GM18526 (cell line): Measurements from ENCODE around the gene CD151.

ENCODE experiments used
- POLR2A ChIP-seq: IDR thresholded peaks from 3 replicates; pipeline ENCODE4 v1.6.1; 2011; ENCODE audit not compliant: insufficient read length; ENCODE audit errors: extremely low read depth

The CD151 gene

DNA sequence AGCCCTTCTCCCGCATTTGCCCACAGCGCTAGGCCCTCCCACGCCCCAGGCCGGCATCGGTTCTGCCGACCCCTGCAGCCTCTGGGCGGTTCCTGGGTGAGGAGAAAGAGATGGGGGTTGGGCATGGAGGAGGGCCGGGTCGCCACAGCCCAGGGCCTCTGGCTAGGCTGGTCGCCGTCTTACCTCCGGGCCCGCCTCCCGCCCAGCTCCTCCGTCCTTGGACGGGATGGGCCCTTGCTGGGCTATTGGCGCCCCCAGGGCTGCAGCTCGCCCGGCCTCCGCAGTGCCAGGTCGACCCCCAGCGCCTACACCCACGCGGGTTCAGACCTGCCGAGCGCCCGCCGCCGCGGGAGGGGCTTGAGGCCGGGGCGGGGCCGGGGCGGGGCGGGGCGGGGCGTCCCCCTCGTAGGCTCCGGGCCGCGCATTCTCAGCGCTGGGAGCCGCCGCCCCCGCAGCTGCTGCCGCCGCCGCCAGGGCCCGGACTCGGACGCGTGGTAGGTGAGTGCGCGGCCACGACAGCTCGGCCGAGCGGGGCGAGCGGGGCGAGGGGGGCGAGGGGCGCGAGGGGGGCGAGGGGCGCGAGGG lies at the start of gene CD151:
Gene CD151 (plus strand): TSS at position 424 of the 585 bp plus-strand sequence. CDS start 3,118 bp downstream, outside the sequence.
- peak; percentile 21 for TF ChIP-seq POLR2A

DNA sequence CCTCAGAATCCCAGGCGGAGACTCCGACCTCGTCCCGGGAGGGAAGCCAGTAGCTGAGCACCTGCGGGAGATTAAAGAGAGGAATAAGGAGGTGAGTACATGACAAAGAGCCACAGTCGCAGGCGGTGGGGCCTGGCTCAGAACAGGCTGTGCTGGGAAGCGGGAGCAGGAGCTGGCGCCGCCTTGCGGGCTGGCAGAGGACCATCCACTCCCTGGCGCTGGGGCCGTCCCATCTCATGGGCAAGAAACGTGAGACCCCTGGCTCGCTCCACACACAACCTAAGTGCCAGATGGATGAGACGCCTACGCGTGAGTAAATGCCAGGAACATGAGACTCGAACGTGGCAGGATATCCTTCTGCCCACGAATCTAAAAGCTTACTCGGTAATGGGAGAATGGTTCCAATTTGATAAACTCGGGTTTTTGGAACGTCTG lies 49.2 kb upstream of the CD151 start:
- TF ChIP-seq POLR2A: no peak

DNA sequence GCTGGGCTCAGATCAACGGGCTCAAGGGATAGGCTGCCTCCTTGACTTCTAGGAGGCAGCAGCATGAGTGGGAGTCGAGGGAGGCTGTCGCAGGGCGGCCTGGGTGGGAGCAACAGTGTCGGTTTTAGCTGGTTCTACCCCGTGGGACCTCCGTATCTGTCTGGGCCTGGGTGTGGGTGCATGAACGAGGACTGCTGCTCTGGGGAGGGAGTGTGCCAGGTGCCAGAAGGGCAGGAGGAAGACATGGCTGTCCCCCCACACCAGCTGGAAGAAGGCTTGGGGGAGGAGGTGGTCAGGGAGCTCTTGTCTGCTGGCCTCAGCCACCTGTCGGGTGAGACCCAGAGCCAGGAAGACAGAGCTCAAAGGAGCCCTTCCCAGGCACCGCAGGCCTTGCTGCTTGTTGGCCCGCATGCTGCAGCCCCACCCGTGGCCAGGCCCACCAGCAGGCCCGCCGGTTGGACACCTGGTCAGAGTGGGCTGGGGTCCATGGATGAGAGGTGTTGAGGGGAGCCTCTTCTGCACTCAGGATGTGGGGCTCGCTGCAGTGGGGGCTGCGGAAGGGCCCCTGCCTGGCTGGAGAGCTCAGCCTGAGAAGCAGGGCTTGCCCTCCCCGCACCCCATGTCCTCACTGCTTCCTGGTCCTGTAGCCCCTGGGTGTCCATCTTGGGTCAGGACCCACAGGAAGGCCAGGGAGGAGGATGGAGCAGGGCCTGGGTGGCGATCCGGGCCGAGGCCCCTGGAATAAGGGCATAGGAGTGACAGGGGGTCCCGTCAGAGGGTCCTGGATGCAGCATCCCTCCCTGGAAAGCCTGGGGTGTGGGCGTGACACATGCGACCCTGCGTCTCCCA lies 46.3 kb upstream of the CD151 start:
- no peak for TF ChIP-seq POLR2A

DNA sequence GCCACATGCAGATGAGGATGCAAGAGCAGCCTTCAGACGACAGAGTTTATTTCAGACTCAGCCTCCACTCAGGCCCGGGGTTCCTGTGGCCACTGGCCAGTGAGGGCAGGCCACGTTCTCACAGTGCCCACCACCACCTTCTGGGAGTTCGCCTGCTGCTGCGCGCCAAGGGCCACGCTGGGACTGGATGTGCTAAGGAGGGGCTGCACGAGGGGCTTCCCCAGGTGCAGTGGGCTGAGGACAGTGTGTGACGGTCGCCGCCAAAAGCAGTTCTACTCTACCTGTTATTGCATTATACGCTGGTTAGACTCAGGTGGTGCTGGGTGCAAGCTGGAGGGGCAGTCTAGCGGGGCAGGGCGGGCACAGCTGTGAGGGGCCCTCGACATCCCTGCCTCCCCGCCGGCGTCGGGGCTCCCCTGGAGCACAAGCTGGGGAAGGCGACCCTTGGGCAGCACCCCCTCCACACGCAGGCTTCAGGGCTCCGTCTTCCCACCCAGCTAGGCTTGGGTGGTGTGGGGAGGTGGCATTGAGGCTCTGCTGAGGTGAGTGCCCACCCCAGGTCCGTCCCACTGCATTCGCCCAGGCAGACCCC lies 45.6 kb upstream of the CD151 start:
- no peak for TF ChIP-seq POLR2A

DNA sequence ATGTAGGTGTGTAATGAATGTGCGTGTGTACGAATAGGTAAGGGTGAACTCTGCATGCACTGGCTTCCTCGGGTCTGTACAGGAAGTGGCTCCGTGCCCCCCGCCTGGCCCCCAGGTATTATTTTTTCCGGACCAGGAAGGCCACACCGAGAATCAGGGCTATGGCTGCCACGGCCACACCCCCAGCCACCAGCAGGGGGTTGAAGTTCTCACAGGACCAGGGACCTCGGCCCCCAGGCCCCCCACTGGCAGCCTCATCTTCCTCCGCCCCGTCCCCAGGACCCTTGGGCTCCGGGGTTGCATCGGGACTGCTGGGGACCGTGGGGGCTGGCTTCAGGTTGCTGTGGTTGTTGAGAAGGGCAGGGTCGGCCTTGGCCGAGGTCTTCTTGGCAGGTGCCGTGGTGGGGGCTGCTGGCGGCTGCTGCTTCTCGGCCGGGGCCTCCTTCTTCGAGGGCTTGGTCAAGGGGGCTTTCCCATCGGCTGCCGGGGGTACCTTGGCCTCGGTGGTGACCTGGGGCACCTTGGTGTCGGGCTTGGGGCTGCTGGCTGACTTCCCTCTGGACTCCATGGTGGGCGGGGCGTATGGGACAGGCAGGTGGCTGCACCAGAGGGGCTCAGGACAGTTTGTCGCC lies 44.6 kb upstream of the CD151 start:
- no peak for TF ChIP-seq POLR2A

DNA sequence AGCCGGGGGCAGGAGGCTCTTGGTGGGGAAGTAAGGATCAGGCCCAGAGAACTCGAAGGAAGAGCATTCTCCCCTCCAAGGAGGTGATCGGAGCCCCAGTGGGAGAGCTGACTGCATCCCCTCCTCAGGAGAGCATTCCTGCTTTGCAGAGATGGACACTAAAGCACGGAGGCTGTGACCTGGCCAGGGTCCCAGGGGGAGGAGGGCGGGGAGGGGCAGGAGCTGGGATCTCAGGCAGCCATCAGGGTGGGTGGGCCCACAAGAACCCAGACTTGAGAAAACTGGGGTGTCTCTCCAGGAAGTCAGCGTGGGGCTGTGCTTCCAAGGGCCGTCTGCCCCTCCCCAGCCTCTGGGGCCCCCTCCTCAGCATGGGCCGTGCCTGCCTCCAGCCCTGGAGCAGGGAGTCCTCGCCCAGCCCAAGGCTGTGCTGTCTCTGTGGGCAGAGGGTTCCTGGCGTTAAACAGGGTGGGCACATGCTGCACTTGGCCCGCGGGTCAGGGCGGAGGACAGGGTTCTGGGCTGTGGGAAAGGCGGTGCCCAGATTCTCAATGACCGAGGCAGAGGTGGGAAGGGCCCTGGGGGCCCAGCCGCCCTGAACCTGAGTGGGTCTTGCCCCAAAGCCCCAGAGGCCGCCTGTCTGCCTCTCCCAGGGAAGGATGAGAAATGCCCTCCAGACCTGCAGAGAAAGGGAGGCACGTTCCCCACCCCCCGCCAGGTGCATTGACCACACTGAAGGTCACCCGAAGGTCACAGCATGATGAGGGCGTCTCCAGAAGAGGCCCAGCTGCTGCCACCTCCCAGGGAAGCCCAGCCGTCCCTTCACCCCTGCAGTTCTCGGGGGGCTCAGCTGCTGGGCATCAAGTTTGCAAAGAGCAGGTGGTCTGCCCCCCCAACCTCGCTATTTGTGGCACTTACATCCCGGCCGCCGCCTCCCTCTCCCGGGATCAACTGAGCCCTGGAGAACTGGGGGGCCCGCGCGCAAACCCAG lies 43.5 kb upstream of the CD151 start:
- TF ChIP-seq POLR2A: no peak

DNA sequence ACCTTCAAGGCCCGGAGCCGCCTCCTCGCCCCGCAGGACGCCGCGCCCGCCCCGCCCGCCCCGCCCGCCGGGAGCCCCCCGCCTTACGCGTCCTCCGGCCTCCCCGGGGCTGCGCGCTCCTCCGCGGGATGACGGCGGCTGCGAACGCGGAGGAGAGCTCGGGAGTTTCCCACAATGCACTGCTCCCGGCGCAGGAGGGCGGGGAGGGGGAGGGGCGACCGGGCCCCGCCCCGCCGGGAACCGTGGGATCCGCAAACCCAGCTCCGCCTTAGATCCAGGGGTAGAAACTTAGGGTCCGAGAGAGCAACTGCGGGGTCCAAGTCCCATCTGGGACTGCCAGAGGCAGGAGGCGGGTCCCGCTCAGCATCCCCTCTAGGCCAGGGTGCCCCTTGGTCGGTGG lies 42.8 kb upstream of the CD151 start, which contains the start of gene CEND1:
Gene CEND1 (minus strand): TSS at position 148 of the 400 bp plus-strand sequence. CDS start 1,514 bp downstream, outside the sequence.
- TF ChIP-seq POLR2A: no peak

DNA sequence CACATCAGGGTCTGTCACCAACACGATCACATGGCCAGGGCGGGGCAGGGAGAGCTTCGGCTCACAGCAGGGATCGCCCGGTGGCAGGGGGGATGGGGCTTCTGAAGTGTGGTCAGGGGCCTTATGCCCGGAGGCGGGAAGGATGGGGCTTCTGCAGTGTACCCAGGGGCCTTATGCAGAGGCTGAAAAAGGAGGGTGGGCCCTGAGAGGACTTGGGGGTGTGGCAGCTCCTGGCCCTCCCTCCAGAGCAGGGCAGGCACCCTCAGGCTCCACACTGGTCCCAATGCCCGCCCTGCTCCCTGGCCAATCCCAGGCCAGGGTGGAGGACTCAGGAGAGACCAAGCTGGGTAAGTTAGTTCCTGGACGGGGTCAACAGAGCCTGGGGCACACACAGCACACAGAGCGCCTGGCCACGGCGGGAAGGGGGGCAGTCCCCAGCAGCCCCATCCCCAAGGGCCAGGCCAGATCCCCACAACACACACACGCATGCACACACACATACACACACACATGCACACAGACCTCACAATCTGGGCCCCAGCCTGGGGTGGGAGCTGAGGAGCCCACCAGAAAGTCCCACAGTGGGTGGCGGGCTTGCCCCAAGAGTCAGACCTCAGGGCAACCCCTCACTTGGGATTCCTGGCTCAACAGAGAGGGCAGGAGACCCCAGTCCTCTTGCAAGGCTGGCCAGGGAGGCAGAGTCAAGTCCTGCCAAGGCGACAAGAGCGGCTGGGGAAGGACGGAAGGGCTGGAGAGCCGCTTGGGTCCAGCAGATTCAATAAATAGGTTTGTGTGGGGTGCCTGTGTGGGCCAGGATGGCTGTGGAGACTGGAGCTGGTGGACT lies 41.8 kb upstream of the CD151 start:
- no peak for TF ChIP-seq POLR2A

DNA sequence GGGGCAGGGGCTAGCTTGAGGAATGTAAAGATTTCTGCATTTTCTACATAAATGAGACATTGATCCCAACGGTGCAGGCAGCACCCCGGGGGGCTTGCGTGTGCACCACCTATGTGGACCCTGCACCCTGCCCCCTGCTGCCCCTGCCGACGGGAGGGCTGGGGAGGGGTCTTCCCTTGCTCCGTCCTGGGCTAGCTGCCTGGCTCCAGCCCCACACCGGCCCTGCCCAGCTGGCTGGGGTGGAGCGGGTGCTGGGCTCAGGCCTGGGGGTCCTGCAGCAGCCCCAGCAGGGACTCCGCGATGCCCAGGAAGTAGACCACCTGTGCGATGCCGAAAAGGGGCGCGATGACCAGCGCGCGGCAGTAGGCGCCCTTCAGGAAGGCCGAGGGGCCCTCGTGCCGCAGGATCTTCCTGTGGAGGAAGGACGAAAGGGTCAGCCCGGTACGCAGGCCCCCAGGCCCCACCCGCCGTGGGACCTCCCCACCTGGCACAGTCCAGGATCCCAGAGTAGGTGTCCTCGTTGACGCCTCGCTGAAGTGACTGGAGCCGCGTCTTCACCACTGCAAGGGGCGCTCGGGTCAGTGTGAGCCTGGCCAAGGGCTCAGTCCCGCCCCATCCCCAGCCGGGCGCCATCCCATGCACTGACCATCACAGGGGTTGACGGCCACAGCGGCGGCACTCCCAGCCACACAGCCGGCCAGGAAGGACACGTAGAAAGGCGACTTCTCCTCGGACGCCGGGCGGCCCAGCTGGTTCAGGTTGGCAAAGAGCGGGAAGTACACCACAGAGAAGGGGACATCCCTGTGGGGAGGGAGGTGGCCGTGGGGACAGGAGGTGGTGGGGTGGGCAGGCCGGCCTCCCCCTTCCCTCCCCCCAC lies 40.9 kb upstream of the CD151 start:
- no peak for TF ChIP-seq POLR2A

DNA sequence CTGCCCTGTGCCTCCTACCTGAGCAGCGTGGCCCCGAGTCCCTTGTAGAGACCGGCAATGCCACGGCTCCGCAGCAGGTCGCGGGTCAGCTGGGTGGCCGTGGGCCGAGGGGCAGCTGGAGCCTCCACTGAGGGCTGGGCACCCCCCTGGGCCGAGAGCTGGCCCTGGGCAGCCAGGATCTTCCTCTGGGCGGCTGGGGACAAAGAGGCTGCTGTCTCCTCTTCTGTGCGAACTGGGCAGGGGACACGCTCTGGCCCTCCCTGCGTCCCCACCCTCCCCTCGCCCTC lies 40.3 kb upstream of the CD151 start:
- no peak for TF ChIP-seq POLR2A

DNA sequence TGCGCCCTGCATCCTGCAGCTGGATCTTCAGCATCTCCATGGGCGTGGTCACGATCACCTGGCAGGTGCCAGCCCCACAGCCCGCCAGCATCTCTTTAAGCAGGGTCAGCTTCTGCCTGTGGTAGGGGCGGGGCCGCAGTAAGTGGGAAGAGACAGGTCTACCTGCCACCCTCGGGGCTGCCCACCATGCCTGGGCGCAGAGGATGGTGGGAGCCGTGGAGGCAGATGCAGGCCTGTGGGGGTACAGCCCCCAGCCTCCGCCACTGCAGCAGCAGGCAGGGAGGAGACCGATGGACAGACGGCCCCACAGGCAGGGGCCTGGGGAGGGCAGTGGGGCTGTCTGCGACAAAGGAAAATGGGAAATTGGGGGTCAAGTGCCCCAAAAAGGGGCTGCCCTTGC lies 39.9 kb upstream of the CD151 start:
- no peak for TF ChIP-seq POLR2A

DNA sequence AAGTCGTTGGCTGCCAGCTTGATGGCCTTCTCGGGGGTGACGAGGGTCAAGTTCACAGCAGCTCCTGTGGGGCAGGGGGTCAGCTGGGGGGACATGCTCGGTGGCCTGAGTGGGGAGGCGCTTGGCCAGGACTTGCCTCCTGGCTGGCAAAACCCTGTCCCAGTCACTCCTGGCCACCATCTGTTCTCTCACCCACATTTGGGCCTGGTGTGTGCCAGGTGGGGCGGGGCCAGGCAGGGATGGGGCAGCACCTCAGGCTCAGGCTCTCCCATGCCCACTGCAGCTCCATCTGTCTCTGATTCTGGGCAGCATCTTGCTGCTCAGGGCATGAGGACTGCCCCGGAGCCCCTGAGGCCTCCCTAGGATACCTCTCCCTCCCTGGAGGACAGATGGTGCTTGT lies 39.2 kb upstream of the CD151 start:
- TF ChIP-seq POLR2A: no peak
